A204.1 (cell line): ENCODE measurements around the gene ITIH3.

Experiments
- FAIRE-seq: peaks from 2 replicates; lab custom pipeline; 2012; peaks lifted over from hg19 to GRCh38; lab: Jason Lieb, UNC

Gene ITIH3

DNA sequence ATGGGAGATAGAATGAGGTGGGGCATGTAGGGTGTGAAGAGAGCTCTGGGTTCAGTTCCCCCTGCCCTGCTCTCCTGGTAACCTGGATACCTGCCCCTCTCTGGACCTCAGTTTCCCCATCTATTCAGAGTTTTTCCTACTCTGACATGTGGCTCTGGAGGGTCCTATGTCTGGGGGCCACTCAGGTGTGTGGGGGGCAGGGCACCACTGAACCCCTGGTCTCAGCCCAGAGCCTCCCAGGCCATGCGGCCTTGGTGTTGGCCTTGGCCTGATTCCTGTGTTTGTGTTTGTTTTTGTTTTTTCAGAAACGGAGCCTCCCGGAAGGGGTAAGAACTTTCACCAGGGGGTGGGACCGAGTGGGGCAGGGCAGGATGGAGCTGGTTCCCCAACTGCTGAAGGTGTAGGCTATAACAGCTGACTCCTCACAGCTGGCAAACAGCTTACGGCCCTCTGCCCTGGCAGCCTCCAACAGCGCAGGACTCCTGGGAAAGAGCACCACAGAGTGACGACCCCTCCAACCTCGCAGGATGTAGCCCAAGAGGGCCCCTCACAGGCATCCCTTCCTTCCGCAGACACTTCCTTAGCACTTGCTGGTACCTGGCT is 803 bp downstream of the ITIH3 start:
- no peak for FAIRE-seq

DNA sequence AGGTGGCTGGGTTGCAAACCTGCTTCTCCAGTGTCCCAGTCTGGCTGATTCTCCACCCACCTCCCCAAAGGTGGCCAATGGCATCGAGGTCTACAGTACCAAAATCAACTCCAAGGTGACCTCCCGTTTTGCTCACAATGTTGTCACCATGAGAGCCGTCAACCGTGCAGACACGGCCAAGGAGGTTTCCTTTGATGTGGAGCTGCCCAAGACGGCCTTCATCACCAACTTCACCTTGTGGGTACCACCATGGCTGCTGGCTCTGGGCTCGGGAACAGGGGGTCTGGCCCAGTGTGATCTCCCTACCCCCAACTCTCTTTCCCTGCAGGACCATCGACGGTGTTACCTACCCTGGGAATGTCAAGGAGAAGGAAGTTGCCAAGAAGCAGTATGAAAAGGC is 1.8 kb downstream of the ITIH3 start:
- no peak for FAIRE-seq

DNA sequence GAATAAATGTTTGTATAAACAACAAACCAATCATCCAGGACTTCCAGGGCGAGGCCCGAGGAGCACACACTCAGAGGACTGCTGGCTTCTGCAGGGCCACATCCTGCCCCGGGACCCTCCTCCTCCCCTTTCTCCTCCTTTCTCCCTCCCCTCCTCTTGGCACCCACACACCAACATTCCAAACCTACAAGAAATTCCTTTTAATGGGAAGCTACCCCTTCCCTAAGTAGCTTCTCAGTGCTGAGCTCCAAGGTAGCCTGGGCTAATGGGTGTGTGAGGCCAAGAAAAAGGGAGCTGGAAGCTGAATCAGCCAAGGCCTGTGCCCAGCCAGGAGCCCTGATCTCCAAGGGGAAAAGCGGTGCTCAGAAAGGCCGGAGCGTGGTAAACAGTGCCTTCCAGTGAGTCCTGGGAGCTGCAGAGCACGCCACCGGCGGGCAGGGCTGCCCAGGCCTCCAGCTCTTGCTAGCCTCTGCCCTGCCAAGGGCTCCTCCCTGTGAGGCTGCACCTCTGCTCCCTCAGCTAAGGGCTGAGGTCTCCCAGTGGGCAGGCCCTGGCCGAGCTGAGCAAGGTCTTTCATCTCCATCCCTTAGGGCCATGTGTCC is 3.9 kb downstream of the ITIH3 start:
- FAIRE-seq, result no peak

DNA sequence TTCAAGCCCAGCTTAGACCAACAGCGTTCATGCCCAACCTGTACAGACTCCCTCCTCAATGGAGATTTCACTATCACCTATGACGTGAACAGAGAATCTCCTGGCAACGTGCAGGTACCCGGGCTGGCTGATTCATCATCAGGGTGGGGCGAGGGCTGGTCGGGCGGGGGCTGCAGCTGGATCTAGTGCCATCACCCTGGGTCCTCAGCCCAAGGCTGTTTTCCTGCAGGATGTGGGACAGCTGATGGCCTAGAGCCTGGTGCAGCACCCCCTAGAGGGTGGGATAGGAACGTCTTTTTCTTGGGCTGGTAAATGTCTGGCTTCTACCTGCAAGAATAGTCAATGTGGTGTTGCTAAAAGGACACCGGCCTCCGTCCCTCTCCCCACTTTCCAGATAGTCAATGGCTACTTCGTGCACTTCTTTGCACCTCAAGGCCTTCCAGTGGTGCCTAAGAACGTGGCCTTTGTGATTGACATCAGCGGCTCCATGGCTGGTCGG is 4.4 kb downstream of the ITIH3 start:
- no peak for FAIRE-seq

DNA sequence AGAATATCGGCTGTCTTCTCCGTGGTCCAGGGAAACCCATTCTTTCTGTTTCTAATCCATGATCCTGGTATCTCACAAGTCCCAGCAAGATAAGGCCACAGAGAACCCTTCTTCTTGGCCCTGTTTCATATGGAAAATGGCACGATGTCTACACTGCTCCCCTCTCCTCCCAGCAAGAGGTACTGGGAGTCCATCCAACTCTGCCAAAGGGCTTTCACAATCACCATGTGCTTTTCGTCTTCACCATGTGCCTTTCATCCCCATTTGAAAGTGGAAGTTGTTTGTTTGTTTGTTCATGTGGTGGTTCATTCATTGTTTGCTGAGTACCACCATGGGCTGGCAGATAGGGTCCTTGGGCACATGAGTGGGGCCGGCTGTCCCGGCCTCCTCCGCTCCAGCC is 5.5 kb downstream of the ITIH3 start:
- no peak for FAIRE-seq

DNA sequence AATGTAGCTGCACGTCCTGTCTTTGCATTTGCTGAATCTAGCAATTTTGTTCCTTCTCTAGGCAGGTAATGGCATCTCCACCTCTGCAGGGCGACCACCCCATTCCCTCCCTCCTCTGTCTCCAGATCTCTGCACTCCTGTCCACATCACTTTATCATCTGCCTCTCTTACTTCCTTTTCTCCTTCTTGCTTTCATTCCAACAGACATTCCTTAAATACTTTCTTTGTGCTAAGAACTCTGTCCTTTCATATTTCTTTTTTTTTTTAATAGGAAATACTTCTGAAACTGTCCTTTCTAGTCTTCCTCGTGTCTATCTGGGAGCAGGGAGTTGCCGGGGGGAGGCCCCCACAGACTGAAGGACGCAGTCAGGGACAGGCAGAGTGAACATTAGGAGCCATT is 7.2 kb downstream of the ITIH3 start:
- no peak for FAIRE-seq

DNA sequence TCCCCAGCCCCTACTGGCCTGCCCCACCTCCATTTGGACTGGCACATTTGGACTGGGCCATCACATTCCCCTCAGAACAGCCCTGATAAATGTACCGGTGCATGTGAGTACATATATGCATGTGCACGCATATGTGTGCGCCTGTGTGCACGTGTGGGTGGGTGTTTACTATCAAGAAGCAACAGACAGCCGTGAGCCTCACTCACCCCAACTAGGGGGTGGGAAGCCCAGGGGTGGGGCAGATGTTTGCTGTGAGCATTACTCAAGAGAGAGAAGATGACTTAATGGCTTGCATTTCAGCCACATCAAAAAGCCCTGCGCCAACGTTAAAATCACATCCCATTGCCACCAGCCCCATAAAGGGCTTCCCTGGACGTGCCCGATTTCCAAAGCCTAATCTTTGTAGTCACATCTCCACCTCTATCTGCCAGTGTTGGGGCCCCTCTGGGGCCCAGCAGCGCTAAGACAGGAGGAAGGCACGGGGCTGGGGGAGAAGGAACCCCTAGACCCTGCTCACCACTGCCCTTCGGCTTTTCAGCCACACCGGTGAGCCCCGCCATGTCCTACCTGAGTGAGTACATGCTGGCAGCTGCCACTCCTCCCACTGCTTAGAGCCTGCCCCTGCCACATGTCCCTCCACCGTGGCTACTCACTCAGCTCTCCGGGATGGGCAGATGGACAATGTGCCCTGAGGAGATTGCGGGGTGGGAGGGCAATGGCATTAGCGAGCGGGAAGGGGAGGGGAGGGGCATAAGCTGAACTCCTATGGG is 10.9 kb downstream of the ITIH3 start:
- no peak for FAIRE-seq

DNA sequence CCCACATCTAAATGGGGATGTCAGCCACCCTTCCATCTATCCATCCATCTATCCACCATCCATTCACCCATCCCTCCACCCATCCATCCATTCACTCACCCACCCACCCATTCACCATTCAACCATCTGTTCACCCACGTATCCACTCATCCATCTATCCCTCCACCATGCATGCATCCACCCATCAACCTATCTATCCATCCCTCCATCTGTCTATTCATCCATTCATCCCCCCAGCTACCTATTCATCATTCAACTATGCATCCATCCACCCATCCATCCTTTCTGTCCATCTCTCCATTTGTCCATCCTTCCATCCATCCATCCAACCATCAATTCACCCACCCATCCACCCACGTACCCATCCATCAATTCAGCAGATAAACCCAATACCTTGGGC is 14.6 kb downstream of the ITIH3 start:
- no peak for FAIRE-seq

DNA sequence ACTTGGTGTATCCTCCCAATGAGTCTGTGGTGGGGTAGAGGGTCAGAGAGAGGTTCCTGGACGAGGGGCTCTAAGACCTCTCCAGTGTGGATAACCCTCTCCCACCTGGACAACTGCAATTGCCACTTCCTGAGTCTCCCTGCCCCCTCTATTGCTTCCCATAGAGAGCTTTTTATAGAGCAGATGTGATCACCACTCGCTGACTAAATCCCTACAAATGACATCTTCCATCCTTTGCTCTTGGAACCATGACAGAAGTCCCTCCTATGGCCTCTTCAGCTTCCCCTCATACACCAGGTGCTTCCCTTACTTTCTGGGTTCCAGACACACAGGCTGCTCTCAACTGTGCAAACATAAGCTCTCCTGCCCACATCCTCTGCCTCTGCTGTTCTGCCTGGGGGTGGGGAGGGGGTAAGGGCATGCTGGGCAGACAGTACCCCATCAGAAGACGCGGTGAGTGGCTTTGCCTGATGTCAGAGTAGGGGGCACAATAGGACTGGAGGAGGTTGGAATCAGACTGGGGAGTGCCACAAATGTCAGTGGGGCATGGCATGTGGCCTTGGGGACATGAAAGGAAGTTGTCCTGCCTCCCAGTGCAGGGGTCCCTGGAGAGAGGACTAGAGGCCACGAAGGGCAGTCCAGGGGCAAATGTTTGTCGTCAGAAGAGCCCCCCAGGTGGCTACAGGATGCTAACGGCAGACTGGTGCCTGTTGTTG is 15.2 kb downstream of the ITIH3 start:
- FAIRE-seq, result no peak

DNA sequence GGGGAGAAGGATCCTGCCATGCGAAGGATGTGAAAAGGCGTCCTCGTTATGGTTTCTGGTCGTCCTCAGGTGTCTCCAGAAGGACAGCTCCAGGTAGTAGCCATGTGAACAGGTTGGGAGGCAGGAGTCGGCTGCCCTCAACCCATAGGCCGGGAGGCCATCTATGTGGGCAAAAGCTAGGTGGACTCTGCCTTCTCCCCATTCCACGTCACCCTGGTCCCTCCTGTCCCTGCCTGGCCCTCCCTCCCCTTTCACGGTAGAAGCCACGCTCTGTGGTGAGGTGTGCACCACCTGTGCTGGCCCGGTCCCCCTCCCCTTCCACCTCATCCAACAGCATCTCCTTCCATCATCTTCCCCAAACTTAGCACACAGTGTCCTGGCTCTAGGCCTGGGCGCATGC is 16.3 kb downstream of the ITIH3 start:
- no peak for FAIRE-seq

DNA sequence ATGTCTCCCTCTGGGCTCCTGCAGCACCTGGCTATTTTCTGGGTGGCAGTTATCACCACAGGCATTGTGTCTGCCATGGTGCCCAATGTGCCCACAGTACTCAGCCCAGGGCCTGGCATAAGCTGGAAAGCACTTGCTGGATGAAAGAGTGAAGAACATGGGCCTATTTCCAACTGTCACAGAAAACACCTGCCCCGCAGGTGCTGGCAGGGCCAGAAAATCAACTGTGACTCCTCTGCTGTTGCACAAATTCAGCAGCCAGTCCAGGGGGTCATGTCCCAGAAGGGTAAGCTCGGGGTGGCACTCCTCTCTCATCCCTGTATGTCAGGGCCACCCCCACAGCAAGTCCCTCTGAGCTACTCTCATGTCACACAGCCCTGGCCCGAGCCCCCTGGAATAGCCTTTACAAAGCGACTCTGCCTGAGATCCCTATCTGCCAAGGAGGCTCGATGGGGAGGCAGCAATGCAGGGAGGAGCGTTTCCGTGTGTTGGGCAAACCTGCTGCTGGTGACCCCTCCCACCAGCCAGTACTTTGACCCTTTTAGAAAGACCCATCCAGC is 16.9 kb downstream of the ITIH3 start:
- FAIRE-seq, result no peak

DNA sequence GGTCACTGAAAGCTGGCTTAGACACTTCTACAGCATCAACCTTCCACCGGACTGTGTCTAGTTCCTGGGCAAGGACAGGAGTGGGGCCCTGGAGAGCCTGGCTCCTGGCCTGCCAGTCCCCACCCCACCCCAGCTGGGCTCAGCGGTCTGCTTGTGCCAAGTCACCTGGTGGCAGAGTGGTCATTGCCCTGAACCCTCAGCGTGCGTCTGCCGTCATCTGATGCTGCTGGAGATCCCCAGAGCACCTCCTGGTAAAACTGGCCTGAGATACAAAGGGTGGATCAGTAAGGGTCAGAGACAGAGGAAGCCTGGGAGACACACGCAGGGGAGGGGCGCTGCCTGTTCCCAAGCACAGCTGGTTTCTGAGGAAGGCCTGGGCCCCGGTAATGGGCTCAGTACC is 19.2 kb downstream of the ITIH3 start:
- no peak for FAIRE-seq

DNA sequence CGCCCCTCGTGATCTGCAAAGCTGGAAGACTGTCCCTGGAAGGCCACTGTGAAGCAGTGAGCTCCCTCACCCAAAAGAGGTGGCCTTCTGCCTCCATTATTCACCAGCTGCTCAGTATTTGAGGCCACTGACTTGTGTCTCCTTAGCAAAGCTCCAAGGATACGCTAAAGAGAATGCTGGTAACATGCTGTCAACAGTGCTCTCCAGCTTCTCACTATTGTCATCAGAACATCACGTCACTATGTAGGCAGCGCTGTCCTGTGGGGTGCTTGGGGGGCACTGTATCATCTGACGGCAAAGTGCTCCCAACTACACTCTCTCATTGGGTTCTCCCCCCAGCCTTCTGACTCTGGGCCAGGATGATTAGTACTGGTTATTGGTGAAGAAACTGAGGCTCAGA is 21.6 kb downstream of the ITIH3 start:
- FAIRE-seq, result no peak

DNA sequence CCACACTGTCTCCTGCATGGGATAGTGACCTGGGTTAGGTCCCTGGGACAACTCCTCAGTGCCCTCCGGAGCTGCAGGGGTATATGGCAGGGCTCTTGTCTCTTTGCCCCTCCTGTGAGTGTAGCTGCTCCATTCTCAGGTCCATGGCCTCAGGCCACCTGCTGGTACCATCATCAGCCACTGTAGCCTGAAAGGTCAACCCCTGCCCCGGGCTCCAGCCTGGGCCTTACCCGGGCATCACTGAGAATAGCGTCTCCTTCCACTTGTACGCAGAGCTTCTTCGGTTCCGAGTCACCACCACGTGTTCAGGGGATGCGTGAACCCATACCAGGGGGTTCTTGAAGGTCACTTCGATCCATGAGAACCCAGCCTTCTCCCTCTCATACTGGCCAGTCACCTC is 22.1 kb downstream of the ITIH3 start:
- no peak for FAIRE-seq

DNA sequence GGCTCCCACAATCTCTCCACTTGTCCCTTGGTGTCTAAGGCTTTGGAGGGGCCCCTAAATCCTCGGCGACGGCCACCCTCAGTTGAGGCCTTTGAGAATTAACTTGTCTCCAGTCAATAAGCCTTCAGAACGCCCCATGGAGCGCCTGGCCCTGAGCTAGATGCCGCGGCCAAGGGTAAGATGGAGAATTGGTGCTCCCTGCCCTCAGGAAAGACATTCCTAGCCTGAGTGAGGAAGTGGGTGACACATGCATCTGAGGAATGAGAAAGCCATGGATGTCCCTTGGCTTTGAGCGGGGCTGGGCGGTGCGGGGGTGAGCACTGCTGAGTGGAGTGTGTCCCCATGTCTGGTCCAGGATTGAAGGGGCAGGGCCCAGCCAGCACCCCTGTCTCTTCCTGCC is 22.6 kb downstream of the ITIH3 start:
- FAIRE-seq, result no peak

DNA sequence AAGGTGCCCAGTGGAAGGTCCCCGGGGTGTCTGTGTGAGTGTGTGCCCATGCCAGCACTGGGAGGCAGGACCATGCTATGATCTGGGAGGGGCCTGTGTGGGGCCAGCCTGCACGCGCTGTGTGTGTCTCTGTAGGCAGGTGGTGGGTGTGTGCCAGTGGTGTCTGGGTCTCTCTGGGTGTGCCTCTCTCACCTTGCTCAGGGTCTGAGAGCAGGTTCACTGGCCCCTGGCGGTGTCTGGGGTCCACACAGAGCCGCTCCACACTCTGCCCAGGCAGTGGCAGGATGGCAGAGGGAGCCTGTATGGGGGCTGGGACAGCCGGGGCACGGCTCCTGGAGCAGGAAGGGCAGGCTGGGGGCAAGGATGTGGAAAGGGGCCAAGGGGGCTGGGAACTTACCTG is 23.3 kb downstream of the ITIH3 start:
- FAIRE-seq, result no peak

DNA sequence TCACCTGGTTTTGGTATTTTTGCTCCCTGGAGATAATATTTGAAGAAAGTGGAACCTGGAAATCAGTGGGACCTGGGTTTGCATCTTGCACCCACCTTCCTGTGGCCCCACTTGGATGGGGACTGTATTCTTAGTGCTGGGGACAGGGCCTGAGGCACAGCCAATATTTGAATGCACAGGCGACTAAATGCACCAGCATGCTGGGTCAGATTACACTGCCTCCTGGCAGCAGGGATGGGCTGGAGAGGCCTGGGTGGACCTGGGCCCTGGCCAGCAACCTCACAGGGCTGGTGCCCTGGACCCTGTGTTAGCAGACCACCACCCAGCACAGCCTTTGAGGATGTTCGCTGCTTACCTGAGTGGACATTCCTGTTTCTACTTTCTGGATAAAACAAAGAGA is 25.3 kb downstream of the ITIH3 start:
- no peak for FAIRE-seq

DNA sequence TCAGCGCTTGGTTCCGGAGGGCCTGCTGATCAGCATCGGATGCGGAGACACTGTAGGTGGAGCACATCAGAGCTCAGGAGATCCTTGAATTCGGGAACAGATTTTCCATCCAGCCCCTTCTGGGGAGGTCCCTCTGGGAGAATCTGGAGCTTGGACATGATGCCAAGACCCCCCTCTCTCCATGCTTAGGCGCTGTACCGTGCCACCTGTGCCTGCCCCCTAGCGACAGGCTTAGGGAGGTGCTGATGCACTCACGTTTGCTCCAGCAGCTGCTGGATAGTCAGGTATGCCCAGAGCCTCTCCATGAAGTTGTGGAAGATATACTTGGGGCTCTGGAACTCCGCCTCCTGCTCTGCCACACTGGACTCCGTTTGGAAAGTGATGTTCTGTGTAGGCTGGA is 26.1 kb downstream of the ITIH3 start:
- FAIRE-seq, result no peak

DNA sequence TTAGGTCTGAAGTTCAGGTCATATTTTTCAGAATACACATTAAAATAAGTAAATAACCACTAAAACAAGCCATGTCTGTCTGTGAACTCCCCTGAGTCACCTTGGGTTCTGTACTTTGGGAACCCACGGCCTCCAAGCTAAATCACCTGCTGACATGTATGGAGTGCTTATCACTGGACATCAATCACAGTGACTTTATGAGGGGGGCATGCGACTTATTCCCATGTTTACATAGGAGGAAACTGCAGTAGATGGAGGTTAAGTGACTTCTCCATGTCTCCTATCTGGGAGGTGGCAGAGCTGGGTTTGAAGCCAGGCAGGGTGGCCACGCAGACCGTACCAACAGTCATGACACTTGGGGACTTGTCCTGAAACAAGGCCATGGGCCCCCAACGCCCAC is 27.8 kb downstream of the ITIH3 start:
- no peak for FAIRE-seq

DNA sequence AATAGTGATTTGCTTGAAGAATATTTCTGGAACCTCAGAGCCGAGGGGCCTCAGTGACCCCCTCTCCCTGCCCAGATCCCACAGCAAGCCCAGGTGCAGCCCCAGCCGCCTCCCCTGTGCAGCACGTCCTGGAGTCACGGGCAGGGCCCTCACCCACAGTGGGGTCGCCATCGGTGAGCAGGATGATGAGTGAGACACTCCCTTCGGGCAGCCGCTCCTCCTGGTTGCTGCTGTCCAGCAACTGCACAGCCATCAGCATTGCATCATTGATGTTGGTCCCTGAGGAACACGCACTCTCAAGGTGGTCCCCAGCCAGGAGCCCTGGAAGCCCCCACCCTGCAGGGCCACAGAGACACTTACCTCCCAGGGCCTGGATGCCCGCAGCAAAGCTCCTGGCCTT is 29.4 kb downstream of the ITIH3 start:
- FAIRE-seq, result no peak

DNA sequence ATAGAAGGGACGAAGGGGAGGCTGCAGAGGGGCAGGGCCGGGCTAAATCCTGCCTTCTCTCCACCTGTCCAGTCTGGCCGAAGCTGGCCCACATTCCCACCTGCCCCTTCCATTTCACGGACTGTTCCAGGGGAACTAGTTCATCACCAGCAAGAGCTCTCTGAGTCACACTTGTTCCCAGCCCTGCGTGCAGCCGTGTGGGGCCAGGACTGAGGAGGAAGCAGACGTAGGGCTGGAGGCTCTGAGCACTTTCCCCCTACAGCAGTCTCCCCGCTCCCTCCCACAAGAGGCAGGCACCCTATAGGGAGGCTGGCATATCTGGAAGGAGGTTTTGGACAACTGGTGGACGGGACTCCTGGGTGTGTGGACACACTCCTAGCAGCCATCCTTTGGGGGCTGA is 32.8 kb downstream of the ITIH3 start:
- FAIRE-seq, result no peak

DNA sequence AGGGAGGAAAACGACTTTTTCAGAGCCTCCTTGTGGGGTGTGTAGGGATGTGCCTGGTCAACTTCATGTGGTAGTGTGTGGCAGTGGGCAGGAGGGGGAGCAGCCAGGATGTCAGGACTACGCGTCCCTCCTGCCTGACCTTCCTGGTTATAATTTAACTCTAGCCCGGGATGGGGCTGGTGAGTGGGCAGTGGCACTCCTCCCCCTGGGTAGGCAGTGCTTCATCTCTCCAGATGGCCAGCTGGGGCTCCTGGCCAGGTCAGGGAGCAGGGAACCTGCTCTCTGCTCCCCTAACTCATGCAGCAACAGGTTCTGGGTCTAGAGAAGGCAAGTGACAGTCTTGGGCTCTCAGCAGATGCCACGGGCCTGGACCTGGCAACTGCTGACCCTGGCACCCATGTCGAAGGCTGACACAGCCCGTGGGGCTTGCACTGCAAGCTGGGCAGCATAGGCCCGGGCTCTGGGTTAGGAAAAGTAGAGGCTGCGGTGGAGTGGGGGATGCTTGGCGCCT is 33.3 kb downstream of the ITIH3 start:
- FAIRE-seq, result no peak

DNA sequence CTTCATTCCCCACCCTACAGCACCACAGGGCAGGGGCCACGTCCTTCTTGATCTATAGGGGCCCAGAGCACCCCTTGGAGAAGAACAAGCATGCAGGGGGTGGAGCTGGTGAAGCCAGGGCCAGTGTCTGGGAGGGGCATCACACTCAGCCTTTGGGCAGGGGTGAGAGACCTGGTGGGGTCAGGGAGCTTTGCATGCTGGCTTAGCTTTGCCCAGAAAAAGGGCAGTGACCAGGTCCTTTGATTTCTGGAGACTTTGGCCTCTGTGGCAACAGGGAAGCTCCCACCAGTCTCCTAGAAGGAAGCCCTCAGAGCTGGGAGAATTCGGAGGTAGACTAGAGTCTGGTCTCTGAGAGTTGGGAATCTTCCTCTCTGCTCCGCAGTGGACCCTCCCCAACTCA is 34.9 kb downstream of the ITIH3 start:
- FAIRE-seq, result no peak
